ENCODE measurements around the gene TLE7.

The TLE7 gene

DNA sequence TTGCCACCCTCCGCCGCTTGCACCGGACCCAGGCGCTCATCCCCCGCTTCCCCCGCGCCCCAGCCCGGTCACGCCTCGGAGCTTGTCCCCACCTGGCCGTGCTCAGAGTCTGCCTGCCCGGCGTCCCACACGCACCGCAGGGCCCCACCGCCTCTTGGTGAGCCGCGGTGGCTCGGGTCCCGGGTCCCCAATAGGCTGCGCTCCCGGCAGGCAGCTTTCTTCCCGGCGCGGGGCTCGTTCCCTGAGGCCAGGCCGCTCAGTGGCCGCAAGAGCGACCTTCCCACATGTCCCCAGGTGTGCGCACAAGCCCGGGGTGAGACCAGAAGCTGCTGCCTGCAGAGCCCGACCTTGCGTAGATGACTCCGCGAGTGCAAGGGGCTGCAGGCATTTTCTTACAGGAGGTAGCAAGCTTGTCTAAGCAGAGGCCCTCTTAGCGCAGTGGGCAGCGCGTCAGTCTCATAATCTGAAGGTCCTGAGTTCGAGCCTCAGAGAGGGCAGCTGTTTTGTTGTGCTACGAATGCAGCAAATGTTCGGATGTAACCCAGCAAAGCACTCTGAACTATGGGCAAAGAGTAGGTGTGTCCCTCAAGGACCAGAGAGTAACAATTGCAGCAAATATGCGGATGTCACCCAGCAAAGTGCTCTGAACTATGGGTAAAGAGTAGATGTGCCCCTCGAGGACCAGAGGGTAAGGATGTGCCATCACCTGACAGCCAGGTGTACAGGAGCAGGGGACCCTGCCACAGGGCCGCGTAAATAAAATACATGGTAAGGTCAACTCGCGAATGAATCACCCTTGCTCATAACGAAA is 15.6 kb downstream of the TLE7 start:
- DNase-seq (ENCODE audit: low spot score) = peak; percentile 60
- ChIA-PET CTCF (interaction anchor here (0.5 to 1.0 kb wide), 2 partner anchors 13 to 47 kb away, joined by 3 to 5 read pairs; no protein-coding TSS in a partner anchor), POLR2A (ENCODE audit: low non-redundant PET) (no interaction called here)
- H3K27ac ChIP-seq = no peak overlapping the region
- no peak for TF ChIP-seq CTCF (conservative IDR thresholded peaks at IDR 0.05; ENCODE audit: low read depth)

- ChIA-PET POLR2A (ENCODE audit: low non-redundant PET) (no interaction called here), CTCF (interaction anchor here (1.0 kb wide), 1 partner anchor 13 kb away, joined by 5 read pairs; no protein-coding TSS in a partner anchor)
- no peak for TF ChIP-seq CTCF (conservative IDR thresholded peaks at IDR 0.05; ENCODE audit: low read depth)
- DNase-seq (ENCODE audit: low spot score) = no peak
- H3K27ac ChIP-seq = no peak overlapping the region
Observed at GRCh38 chr16:71425746-71426068, 16.1 kb downstream of the TLE7 start.

GRCh38 chr16:71424626-71425025 is 17.2 kb downstream of the TLE7 start:
- CTCF ChIA-PET = no interaction called here
- DNase-seq (ENCODE audit: low spot score) = no peak
- H3K27ac ChIP-seq = no peak overlapping the region
- POLR2A ChIA-PET (ENCODE audit: low non-redundant PET) = no interaction called here
- TF ChIP-seq CTCF (conservative IDR thresholded peaks at IDR 0.05; ENCODE audit: low read depth) = no peak

DNA sequence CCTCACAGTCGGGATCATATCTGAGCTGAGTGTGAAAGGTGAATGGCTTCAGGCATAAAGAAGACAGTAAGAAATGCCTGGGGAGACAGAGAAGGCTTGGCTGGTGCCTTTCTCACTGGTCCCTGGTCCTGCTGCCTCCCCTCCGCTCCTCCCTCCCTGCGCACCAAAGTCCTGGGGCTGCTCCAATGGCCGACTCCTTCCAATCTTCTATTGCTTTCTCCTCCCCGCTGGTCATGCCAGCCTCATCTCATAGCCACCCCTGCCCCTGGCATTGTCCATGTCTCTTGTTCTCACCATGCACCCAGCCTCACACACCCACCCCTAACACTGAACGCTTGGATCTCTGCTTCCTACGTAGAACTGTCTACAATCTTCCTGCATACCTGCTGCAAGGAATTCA is 18.0 kb downstream of the TLE7 start:
- no peak for TF ChIP-seq CTCF (conservative IDR thresholded peaks at IDR 0.05; ENCODE audit: low read depth)
- no peak overlapping the region for H3K27ac ChIP-seq
- ChIA-PET POLR2A (ENCODE audit: low non-redundant PET) (no interaction called here), CTCF (no interaction called here)
- no peak for DNase-seq (ENCODE audit: low spot score)

GRCh38 chr16:71423016-71423415 is 18.8 kb downstream of the TLE7 start:
- CTCF ChIA-PET = no interaction called here
- no peak overlapping the region for H3K27ac ChIP-seq
- no peak for DNase-seq (ENCODE audit: low spot score)
- POLR2A ChIA-PET (ENCODE audit: low non-redundant PET) = no interaction called here
- TF ChIP-seq CTCF (conservative IDR thresholded peaks at IDR 0.05; ENCODE audit: low read depth) = no peak

DNA sequence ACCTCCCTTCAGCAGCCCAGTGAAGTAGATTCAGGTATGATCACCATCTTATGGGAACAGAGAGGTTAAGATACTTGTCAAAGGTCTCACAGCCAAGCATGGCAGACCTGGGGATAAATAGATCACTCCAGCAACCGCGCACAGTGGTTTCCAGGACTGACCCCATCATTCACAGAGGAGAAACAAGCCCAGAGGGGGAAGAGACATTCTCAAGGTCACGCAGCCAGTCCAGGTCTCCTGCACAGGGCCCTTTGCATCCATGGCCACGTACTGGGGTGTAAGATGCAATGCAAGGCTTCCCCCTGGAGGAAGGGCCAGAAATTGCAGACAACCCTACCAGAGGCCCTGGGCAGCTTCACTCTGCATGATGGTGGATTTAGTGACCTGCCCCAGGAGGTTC is 19.9 kb downstream of the TLE7 start:
- ChIA-PET POLR2A (ENCODE audit: low non-redundant PET) (no interaction called here), CTCF (interaction anchor here (0.5 to 1.0 kb wide), 3 partner anchors 9 to 64 kb away, joined by 3 to 4 read pairs (median 4); no protein-coding TSS in a partner anchor)
- no peak overlapping the region for H3K27ac ChIP-seq
- TF ChIP-seq CTCF (conservative IDR thresholded peaks at IDR 0.05; ENCODE audit: low read depth) = no peak
- peak; percentile 35 for DNase-seq (ENCODE audit: low spot score)

Measured in RWPE1 (cell line).